Upper lobe of left lung (tissue), 6 donors: ENCODE results near the gene OLFM1. TPM values are rescaled to one million over a fixed set of nuclear protein-coding genes. Genes with fewer than 3 reads are reported as not detected.

Experiments used
- ATAC-seq, 2 donors: fragments of 200-7000 bp; cut with Tn5 transposase; one replicate each; pipeline ENCODE4 v1.9.1; 2022; ENCODE audit warnings: mild to moderate bottlenecking in 2 of 2, moderate library complexity in 2 of 2; ENCODE audit not compliant: low FRiP score in 2 of 2
- DNase-seq, 2 donors: peaks; one replicate each; pipeline ENCODE4 v3.0.0-alpha.2; 2019 to 2020
- H3K27ac ChIP-seq, 4 donors: fragments of 200-600 bp; sonication (generic); one replicate each; pipeline ENCODE4 v1.5.1; 2016 to 2019
- H3K27me3 ChIP-seq, 4 donors: fragments of 200-600 bp; sonication (generic); one replicate each; pipeline ENCODE4 v1.5.1; 2017 to 2019
- H3K36me3 ChIP-seq, 4 donors: fragments of 200-600 bp; sonication (generic); one replicate each; pipeline ENCODE4 v1.5.1; 2016 to 2019
- H3K4me1 ChIP-seq, 4 donors: fragments of 200-600 bp; sonication (generic); one replicate each; pipeline ENCODE4 v1.5.1; 2018 to 2019
- H3K4me3 ChIP-seq, 4 donors: fragments of 200-600 bp; sonication (generic); one replicate each; pipeline ENCODE4 v1.5.1; 2017 to 2019; ENCODE audit warnings: mild to moderate bottlenecking in 2 of 4, moderate library complexity in 1 of 4
- H3K9me3 ChIP-seq, 4 donors: fragments of 200-600 bp; sonication (generic); one replicate each; pipeline ENCODE4 v1.5.1; 2018 to 2019
- CTCF ChIP-seq, 6 experiments: fragments of 450-650 bp in 4 of 6; fragments of 200-600 bp in 2 of 6; sonication (generic) in 2 of 6; IDR thresholded peaks; one replicate each; pipeline ENCODE4 v1.5.1; 2016 to 2019; ENCODE audit warnings: antibody characterized with exemption in 6 of 6
- EP300 ChIP-seq, 4 donors: sonication (generic); formaldehyde crosslinking; IDR thresholded peaks; one replicate each; pipeline ENCODE4 v1.5.1; 2017; ENCODE audit warnings: antibody characterized with exemption in 4 of 4, control low read depth in 2 of 4
- POLR2A ChIP-seq, 4 donors: fragments of 450-650 bp; IDR thresholded peaks; one replicate each; pipeline ENCODE4 v1.5.1; 2016 to 2017; ENCODE audit warnings: antibody characterized with exemption in 4 of 4, mild to moderate bottlenecking in 2 of 4
- POLR2AphosphoS5 ChIP-seq, 2 donors: sonication (generic); formaldehyde crosslinking; IDR thresholded peaks; one replicate each; pipeline ENCODE4 v1.5.1; 2017; ENCODE audit warnings: antibody characterized with exemption in 2 of 2
- WGBS, 2 donors: methylation state at CpG; one replicate each; pipeline ENCODE4 v1.1.5; 2017 to 2018; 5-methylcytosine and 5-hydroxymethylcytosine counted together
- total RNA-seq, 6 donors: library from RNA; depleted of rRNA in 4 of 6; stranded (reverse); fragments of >200 nt in 4 of 6; gene quantifications; one replicate each; pipeline versions ENCODE4 v1.1.0 to v1.2.1, GENCODE V29; 2016 to 2021
- donor health status: DM: no; HTN: no; CAD: no; lungs with moderate emphysema.
- donor health status: DM: no; HTN: yes; CAD: no; lungs with severe emphysema.

The OLFM1 gene
- total RNA-seq, 6 donors from 2014 or later: 3.1 to 47.9 (median 18.5) TPM

- H3K27me3 ChIP-seq: no peaks in the 10 kb centered on the region
Measured at GRCh38 chr9:135131488-135131887, 44.0 kb downstream of the OLFM1 start.

GRCh38 chr9:135132008-135132407 lies 44.5 kb downstream of the OLFM1 start:
- peak in 1 of 2 donors; percentile 65 for DNase-seq
- no peak for TF ChIP-seq POLR2A (IDR thresholded peaks at IDR 0.05)
- no peaks in the 10 kb centered on the region for H3K9me3 ChIP-seq
- ATAC-seq: no peak
- WGBS, 2 donors: 85 to 87% methylated on average over 13 to 16 of the region's 18 CpGs
- no peaks in the 10 kb centered on the region for H3K4me1 ChIP-seq
- H3K4me3 ChIP-seq: no peak overlapping the region
- no peaks in the 10 kb centered on the region for H3K27me3 ChIP-seq
- no peaks in the 10 kb centered on the region for H3K36me3 ChIP-seq
- H3K27ac ChIP-seq: no peak overlapping the region

More at GRCh38 chr9:135131488-135131887, 44.0 kb downstream of the OLFM1 start:
- no peak for TF ChIP-seq POLR2AphosphoS5 (IDR thresholded peaks at IDR 0.05)
- no peak for TF ChIP-seq CTCF (IDR thresholded peaks at IDR 0.05)
- TF ChIP-seq POLR2A (IDR thresholded peaks at IDR 0.05): no peak
- TF ChIP-seq EP300 (IDR thresholded peaks at IDR 0.05): no peak
- Histone ChIP-seq H3K4me3 (no peak overlapping the region), H3K36me3 (no peaks in the 10 kb centered on the region), H3K27ac (no peak overlapping the region), H3K9me3 (no peaks in the 10 kb centered on the region), H3K4me1 (no peaks in the 10 kb centered on the region)
- no peak for ATAC-seq
- DNase-seq: no peak
- whole genome bisulfite sequencing, 2 donors: 81 to 92% methylated on average over 6 to 8 of the region's 8 CpGs

- Histone ChIP-seq H3K27ac (no peak overlapping the region), H3K36me3 (no peaks in the 10 kb centered on the region), H3K9me3 (no peaks in the 10 kb centered on the region), H3K27me3 (no peaks in the 10 kb centered on the region), H3K4me3 (no peak overlapping the region), H3K4me1 (no peaks in the 10 kb centered on the region)
- TF ChIP-seq POLR2AphosphoS5 (IDR thresholded peaks at IDR 0.05) (no peak), POLR2A (IDR thresholded peaks at IDR 0.05) (no peak), CTCF (IDR thresholded peaks at IDR 0.05) (no peak), EP300 (IDR thresholded peaks at IDR 0.05) (no peak)
- no peak for ATAC-seq
- 53% methylated on average over 27 to 28 of the region's 28 CpGs for WGBS, 2 donors
- no peak for DNase-seq
Measured at GRCh38 chr9:135134268-135135022, 47.0 kb downstream of the OLFM1 start.

- no peak overlapping the region for H3K27ac ChIP-seq
- DNase-seq (no peak), ATAC-seq (no peak)
- H3K36me3 ChIP-seq: no peaks in the 10 kb centered on the region
- no peaks in the 10 kb centered on the region for H3K4me1 ChIP-seq
- H3K27me3 ChIP-seq: no peaks in the 10 kb centered on the region
- H3K9me3 ChIP-seq: no peaks in the 10 kb centered on the region
- no peak for TF ChIP-seq EP300 (IDR thresholded peaks at IDR 0.05)
- TF ChIP-seq POLR2AphosphoS5 (IDR thresholded peaks at IDR 0.05): no peak
- no peak for TF ChIP-seq CTCF (IDR thresholded peaks at IDR 0.05)
- no peak for TF ChIP-seq POLR2A (IDR thresholded peaks at IDR 0.05)
- WGBS, 2 donors: 72 to 81% methylated on average over 8 to 13 of the region's 13 CpGs
- H3K4me3 ChIP-seq: no peak overlapping the region
Measured at GRCh38 chr9:135135171-135135928, 47.9 kb downstream of the OLFM1 start.

GRCh38 chr9:135135929-135136315 lies 48.5 kb downstream of the OLFM1 start:
- H3K4me1 ChIP-seq: no peaks in the 10 kb centered on the region
- no peak overlapping the region for H3K4me3 ChIP-seq
- H3K27ac ChIP-seq: no peak overlapping the region
- ATAC-seq (no peak), DNase-seq (no peak)
- no peak for TF ChIP-seq CTCF (IDR thresholded peaks at IDR 0.05)
- no peak for TF ChIP-seq POLR2A (IDR thresholded peaks at IDR 0.05)
- TF ChIP-seq EP300 (IDR thresholded peaks at IDR 0.05): no peak
- no peak for TF ChIP-seq POLR2AphosphoS5 (IDR thresholded peaks at IDR 0.05)
- H3K9me3 ChIP-seq: no peaks in the 10 kb centered on the region
- H3K27me3 ChIP-seq: no peaks in the 10 kb centered on the region
- WGBS, 2 donors: 60 to 62% methylated on average over 1 to 6 of the region's 6 CpGs
- no peaks in the 10 kb centered on the region for H3K36me3 ChIP-seq
